Breast epithelium (tissue), 4 donors: ENCODE data around the gene RPRML. TPM values are rescaled to one million over a fixed set of nuclear protein-coding genes. Genes with fewer than 3 reads are reported as not detected.
"Not testable (repeated sequence)": the region's sequence is repeated elsewhere in the genome, so short reads cannot be mapped to it uniquely, and the experiment has no call there.

Source experiments
- DNase-seq, 2 donors: peaks; one replicate each; pipeline ENCODE4 v3.0.0-alpha.2; 2019; ENCODE audit warnings: low spot score in 2 of 2
- H3K27ac ChIP-seq, 2 donors: fragments of 200-600 bp; sonication (generic) in 1 of 2; one replicate each; pipeline ENCODE4 v1.5.1; 2016 to 2019; ENCODE audit warnings: mild to moderate bottlenecking in 1 of 2
- H3K27me3 ChIP-seq, 2 donors: fragments of 200-600 bp; sonication (generic) in 1 of 2; one replicate each; pipeline versions ENCODE4 v1.5.1 to v1.6.0; 2017 to 2019; ENCODE audit warnings: control low read depth in 1 of 2, mild to moderate bottlenecking in 1 of 2
- H3K36me3 ChIP-seq: fragments of 200-600 bp; one replicate; pipeline ENCODE4 v1.5.1; 2019
- H3K4me1 ChIP-seq, 2 donors: fragments of 200-600 bp; sonication (generic); one replicate each; pipeline ENCODE4 v1.5.1; 2016 to 2019; ENCODE audit warnings: control low read depth in 1 of 2
- H3K4me3 ChIP-seq, 3 donors: fragments of 200-600 bp; sonication (generic); 1 replicate in 2 of 3; 2 replicates in 1 of 3; pipeline ENCODE4 v1.5.1; 2016 to 2019; ENCODE audit warnings: mild to moderate bottlenecking in 3 of 3, moderate library complexity in 2 of 3
- H3K9me3 ChIP-seq, 2 donors: fragments of 200-600 bp; sonication (generic) in 1 of 2; one replicate each; pipeline ENCODE4 v1.5.1; 2016 to 2019; ENCODE audit warnings: control low read depth in 1 of 2
- POLR2A ChIP-seq: fragments of 450-650 bp; IDR thresholded peaks from one replicate; pipeline ENCODE4 v1.6.1; 2016; ENCODE audit warnings: antibody characterized with exemption, mild to moderate bottlenecking, moderate library complexity
- POLR2AphosphoS5 ChIP-seq, 3 donors: sonication (generic); formaldehyde crosslinking; IDR thresholded peaks; one replicate each; pipeline ENCODE4 v1.6.1; 2017; ENCODE audit warnings: antibody characterized with exemption in 3 of 3
- intact Hi-C: fragments of 100-400 bp; cut with DNase I; formaldehyde crosslinking; loops from one replicate; pipeline ENCODE4 v1.15.1; 2023; ENCODE audit warnings: low total_unique reads
- total RNA-seq, 3 donors: library from RNA; depleted of rRNA; stranded (reverse); fragments of >200 nt; gene quantifications; one replicate each; pipeline ENCODE4 v1.1.0, GENCODE V29; 2016
- TF ChIP-seq, protein P1 (sequence below), 3 donors: fragments of 450-650 bp; IDR thresholded peaks; one replicate each; pipeline ENCODE4 v1.5.1; 2016 to 2017; ENCODE audit warnings: antibody characterized with exemption in 3 of 3, mild to moderate bottlenecking in 3 of 3, moderate library complexity in 3 of 3

The RPRML gene
- under 1 TPM in 1 of 3 donors, not detected in 2; 0.66 TPM for total RNA-seq

DNA sequence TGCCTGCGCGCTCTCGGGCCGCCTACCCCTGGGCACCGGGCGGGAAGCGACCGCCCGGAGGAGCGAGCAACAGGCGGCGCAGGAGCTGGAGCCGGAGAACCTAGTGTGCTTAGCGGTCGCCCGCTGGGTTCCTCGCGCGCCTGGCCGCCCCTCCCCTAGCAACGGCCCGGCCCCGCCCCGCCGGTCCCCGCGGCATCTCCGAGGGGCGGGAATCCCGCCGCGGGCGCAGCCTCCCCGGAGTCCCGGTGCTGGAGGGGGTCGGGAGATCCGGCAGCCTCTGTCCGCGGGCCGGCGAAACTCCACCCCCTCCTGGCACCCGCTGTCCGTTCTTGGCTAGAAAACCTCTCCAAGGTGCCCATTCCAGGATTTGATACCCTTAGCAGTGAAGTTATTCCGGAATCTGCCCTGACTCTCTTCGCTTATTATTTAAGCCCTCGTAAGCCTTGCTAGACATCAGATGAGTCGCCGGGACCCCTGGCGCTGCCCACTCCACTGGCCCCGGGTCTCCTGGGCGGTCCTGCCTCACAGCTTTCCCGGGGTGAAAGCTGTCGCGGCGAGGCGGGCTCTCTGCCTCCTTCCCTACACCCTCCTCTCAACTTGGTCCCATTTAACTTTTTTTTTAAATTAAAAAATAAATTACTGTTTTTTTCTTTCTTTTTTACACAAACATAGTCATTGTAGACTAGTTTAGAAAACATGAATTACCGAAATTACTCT, at the start of gene RPRML:
RPRML (minus strand) TSS at position 107 of the 717 bp plus-strand sequence. CDS start 246 bp downstream, outside the sequence.
- no peaks in the 10 kb centered on the region for H3K36me3 ChIP-seq
- H3K27me3 ChIP-seq: peaks cover 0 to 34% of the 10 kb centered on the region in 2 donors
- H3K4me1 ChIP-seq: peaks cover 10 to 16% of the 10 kb centered on the region in 2 donors
- no peak for TF ChIP-seq POLR2AphosphoS5 (IDR thresholded peaks at IDR 0.05)
- TF ChIP-seq, protein P1, sequence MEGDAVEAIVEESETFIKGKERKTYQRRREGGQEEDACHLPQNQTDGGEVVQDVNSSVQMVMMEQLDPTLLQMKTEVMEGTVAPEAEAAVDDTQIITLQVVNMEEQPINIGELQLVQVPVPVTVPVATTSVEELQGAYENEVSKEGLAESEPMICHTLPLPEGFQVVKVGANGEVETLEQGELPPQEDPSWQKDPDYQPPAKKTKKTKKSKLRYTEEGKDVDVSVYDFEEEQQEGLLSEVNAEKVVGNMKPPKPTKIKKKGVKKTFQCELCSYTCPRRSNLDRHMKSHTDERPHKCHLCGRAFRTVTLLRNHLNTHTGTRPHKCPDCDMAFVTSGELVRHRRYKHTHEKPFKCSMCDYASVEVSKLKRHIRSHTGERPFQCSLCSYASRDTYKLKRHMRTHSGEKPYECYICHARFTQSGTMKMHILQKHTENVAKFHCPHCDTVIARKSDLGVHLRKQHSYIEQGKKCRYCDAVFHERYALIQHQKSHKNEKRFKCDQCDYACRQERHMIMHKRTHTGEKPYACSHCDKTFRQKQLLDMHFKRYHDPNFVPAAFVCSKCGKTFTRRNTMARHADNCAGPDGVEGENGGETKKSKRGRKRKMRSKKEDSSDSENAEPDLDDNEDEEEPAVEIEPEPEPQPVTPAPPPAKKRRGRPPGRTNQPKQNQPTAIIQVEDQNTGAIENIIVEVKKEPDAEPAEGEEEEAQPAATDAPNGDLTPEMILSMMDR (IDR thresholded peaks at IDR 0.05): no peak
- no peak for TF ChIP-seq POLR2A
- H3K4me3 ChIP-seq: peak within 1 kb of the TSS; percentile 49 to 69 (median 58)
- DNase-seq: no peak
- no peaks in the 10 kb centered on the region for H3K9me3 ChIP-seq
- H3K27ac ChIP-seq: no peak within 1 kb of the TSS
- intact Hi-C loops: no loop called here

DNA sequence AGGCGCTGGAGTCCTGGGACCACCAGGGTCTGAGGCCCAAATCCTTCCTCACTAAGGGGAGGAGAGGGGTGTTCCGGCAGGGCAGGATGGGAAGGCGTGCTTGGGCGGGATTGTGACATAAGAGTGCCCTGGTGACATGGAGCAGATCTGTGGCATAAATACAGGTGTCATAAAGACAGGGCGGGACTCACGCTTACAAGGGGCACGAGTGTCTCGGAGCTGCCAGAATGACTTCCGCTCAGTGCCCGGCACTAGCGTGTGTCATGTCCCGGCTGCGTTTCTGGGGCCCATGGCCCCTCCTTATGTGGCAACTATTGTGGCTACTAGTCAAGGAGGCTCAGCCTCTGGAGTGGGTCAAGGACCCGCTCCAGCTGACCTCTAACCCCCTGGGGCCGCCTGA, 37.9 kb upstream of the RPRML start:
- H3K9me3 ChIP-seq, DNase-seq, H3K27me3 ChIP-seq, H3K4me3 ChIP-seq, H3K36me3 ChIP-seq, intact Hi-C loops, H3K4me1 ChIP-seq, H3K27ac ChIP-seq: not testable (repeated sequence)

DNA sequence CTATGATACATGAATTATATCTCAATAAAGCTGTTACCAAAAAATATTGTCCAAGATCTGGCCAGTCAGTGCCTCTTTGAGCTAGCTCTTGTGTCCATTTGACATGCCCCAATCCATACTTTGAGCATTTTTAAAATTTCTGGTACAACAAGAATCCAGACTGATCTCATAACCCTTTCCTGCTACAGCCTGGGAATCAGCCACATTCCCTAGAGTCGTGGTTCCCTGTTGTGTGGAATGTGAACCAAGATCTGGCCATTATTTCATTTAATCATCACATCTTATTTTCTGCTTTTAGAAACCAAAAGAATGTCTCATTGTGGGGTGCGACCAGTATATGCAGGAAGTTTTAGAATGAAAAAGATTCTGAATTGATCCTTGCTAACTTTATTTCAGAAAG, 34.3 kb upstream of the RPRML start:
- intact Hi-C loops: no loop called here
- no peaks in the 10 kb centered on the region for H3K9me3 ChIP-seq
- no peaks in the 10 kb centered on the region for H3K4me1 ChIP-seq
- no peak for DNase-seq
- no peak overlapping the region for H3K4me3 ChIP-seq
- no peaks in the 10 kb centered on the region for H3K36me3 ChIP-seq
- no peaks in the 10 kb centered on the region for H3K27me3 ChIP-seq
- TF ChIP-seq POLR2AphosphoS5 (IDR thresholded peaks at IDR 0.05) (no peak), POLR2A (no peak)
- TF ChIP-seq, protein P1 (IDR thresholded peaks at IDR 0.05): no peak
- H3K27ac ChIP-seq: no peak overlapping the region

DNA sequence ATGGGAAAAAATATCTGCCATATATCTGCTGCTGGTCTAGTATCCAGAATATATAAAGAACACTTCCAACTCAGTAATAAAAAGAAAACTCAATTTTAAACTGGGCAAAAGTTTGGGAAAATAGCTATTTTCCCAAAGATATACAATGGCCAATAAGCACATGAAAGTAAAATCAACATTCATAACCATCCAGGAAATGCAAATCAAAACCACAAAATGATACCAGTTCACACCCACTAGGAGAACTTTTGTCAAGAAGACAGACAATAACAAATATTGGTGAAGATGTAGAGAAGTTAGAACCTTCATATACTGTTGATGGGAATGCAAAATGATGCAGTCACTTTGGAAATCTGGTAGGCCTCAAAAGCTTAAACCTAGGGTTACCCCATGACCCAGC, 33.4 kb upstream of the RPRML start:
- DNase-seq: no peak
- TF ChIP-seq, protein P1 (IDR thresholded peaks at IDR 0.05): no peak
- TF ChIP-seq POLR2AphosphoS5 (IDR thresholded peaks at IDR 0.05) (no peak), POLR2A (no peak)
- intact Hi-C loops: no loop called here
- H3K36me3 ChIP-seq: no peaks in the 10 kb centered on the region
- no peak overlapping the region for H3K4me3 ChIP-seq
- no peaks in the 10 kb centered on the region for H3K4me1 ChIP-seq
- H3K9me3 ChIP-seq: no peaks in the 10 kb centered on the region
- no peaks in the 10 kb centered on the region for H3K27me3 ChIP-seq
- H3K27ac ChIP-seq: no peak overlapping the region

DNA sequence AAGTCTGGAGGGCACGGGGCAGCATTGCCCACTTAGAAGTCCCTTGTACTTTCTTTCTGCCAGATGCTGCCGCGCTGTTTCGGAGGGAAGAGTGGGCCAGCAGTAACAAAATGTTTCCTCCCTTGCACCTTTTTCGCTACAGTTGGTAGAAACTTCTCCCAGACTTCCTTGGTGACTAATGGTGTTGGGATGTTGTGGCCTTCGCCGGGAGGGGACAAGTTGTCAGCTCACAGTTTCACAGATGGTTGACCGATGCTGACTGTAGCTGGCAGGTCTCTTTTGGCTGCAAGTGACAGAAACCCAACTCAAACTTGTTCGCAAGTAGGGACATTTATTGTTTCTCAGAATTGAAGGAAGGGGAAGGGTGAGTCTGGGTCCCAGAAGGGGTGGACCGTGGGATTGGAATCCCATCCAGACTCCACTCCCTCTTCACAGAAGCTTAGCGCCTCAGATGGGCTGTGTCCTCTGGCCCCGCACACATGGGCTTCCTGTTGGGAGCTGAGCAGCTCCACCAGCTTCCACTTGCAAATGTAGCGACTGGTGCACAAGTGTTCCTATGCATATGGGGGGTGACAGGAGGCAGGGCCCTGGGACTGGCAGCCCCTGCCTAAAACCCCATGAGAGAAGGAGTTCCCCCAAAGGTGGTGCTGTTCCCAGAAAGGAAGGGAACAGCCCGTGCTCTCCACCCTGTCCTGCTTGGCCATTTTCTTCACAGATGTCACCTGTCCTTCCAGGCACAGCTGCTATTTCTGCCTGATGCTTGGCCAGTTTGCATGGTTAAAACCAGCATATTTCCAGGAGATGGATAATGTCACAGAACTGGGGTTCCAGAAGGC, 30.9 kb upstream of the RPRML start:
- H3K9me3 ChIP-seq: no peaks in the 10 kb centered on the region
- intact Hi-C loops: no loop called here
- TF ChIP-seq, protein P1 (IDR thresholded peaks at IDR 0.05): no peak
- TF ChIP-seq POLR2A: no peak
- no peak for TF ChIP-seq POLR2AphosphoS5 (IDR thresholded peaks at IDR 0.05)
- H3K4me3 ChIP-seq: no peak overlapping the region
- H3K4me1 ChIP-seq: no peaks in the 10 kb centered on the region
- H3K27me3 ChIP-seq: no peaks in the 10 kb centered on the region
- no peak for DNase-seq
- H3K27ac ChIP-seq: no peak overlapping the region
- H3K36me3 ChIP-seq: no peaks in the 10 kb centered on the region
